ELF-1 (cell line): ENCODE results near the gene TTI1.

Source experiments
- DNase-seq: peaks from one replicate; pipeline ENCODE4 v3.0.0-alpha.2; 2016; ENCODE audit warnings: low read depth, low spot score

TTI1 gene

DNA sequence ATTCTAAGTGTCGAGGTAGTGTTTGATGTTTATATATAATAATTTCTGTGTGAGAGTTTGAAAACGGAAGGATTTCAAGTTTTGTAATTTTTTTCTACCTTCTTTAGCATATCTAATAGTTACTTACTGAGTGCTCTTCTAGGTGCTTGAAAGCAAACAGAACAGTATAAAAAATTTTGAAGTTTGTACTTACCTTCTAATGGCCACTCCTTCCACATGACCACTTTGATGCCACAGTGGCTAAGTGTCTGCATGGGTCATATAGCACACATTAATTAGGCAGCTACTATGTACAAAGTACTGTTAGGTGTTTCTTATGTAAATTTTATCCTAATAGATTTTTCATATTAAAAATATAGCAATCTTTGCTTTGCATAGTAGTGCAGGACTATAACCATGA, 21.4 kb upstream of the TTI1 start:
- DNase-seq: no peak

DNA sequence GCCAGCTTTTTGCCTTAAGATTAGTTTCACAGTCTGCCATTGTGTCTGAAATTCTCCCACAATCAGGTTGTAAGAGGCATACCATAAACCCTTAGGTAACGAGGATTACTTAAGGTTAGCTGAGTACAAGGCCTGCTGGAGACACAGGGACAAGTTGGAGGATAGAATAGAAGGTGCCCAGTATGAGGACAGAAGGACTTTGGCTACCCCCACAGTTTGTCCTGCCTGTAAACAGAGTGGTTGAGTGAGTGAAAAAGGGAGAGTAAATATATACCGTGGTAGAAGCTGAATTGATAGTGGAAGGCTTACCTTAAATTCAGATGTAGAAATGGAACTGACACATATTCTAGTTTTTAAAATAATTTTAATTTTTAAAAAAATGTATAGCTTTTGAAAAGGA, 19.6 kb upstream of the TTI1 start:
- no peak for DNase-seq

DNA sequence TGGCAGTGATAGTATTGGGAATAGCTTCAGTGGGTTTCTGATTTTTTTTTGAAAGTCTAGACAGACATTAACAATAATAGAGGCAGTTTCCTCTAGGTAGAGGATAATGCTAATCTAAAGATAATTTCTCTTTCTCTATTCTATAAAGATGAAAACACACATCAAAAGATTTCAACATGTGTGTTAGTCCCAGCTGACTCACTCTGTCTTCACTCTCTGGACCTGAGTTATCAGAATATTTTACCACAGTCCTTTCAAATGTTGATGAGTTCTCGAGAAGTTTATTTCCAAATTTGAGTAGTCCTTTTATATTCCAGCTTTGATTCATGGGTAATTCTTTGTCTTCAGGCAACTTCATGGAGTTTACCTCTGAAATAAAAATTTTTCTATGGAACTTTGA, 17.4 kb upstream of the TTI1 start:
- DNase-seq: no peak

DNA sequence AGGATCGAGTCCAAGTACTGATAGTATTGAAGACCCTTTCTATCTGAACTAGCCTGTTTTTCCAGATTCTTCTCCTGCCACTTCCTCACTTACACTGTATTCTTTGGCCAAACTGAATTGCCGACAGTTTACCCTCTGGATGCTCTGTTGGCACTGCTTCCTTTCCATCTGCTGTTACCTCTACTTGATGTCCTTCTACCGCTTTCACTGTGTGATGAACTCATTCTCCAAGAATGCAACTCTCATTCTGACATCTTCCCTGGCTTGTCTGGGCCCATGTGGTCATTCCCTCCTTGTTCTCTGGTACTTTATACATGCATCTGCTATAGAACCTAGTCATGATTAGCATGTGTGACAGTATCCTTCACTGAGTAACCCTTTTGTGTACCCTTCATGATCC, 16.5 kb upstream of the TTI1 start:
- peak; percentile 40 for DNase-seq

DNA sequence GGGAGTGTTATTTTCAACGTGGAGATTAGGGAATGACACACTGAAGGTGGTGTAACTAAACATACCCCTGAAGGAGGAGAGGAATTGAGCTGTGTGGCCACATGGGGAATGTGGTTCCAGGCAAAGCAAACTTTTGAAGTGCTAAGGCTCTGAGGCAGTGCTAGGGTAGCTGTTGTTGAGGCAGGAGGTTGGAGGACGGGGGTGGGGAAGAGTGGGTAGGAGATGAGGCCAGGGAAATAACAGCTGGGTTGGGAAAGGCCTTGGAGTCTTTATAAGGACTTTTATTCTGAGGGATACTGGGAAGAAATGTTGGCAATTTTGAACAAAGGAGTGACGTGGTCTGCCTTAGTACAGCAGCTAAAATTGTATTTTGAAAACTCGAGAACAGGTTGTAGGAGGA, 13.3 kb upstream of the TTI1 start:
- peak; percentile 45 for DNase-seq

DNA sequence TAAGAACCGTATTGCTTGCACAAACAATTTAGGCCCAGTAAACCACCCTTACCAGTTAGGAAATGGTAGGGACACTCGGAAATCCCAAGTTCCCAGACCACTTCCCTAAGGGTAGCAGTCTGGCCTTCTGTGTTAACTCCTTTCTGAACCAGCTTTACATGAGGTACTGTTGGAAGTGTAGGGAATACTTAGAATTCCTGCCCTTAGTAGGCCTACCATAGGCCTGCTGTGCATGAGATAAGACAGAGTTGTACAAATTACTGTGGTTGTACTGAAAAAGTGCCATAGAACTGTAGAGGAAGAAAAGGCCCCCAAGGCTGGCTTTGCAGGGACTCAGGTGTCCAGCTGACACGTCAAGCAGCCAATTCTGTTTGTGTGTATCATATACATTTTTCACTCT, 11.4 kb upstream of the TTI1 start:
- DNase-seq: peak; percentile 30

DNA sequence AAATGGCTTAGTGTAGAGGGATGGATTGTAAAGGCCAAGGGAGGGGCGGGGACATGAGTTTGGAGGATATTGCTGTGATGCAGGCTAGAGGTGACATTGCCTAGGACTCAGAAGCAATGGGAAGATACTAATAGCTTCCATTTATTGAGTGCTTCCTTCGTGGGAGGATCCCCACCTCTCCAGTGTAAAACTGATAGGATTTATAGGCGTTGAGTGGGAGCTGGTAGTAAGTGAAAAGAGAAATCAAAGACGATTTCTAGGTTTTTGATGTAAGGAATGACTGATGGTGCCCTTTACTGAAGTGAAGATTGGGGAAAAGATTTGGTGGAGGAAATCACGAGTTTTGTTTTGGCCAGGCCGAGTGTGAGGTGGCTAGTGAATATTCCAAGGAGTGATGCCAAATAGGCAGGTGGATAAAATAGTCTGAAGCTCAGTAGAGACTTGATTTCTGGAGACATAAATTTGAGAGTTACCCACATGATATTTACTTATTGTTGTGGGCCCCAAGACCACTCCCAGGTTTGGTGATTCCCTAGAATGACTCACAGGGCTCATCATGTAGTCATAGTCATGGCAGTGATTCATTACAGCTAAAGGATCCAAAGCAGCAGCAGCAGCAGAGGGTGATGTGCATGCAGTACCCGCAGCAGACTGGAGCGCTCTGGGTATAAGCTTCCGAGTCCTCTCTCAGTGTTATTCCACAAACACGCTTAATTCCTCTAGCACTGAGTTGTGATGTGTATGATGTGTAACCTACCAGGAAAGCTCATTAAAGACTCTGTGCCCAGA, 10.4 kb upstream of the TTI1 start:
- DNase-seq: peak; percentile 18

DNA sequence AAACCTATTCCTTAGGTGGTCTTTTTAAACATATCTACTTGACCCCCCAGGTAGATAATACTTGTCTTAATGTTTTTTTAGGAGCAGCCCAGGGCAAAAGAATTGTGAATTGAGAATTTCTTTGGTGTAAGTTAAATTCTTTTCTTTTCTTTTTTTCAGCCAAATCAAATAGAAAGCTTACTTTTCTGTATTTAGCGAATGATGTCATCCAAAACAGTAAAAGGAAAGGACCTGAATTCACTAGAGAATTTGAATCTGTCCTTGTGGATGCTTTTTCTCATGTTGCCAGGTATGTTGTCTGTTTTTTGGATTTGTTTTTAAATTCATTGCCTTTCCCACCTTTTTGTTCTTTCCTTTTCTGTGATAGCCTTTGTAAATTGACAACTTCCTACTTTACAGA, 7.0 kb upstream of the TTI1 start:
- DNase-seq: no peak

DNA sequence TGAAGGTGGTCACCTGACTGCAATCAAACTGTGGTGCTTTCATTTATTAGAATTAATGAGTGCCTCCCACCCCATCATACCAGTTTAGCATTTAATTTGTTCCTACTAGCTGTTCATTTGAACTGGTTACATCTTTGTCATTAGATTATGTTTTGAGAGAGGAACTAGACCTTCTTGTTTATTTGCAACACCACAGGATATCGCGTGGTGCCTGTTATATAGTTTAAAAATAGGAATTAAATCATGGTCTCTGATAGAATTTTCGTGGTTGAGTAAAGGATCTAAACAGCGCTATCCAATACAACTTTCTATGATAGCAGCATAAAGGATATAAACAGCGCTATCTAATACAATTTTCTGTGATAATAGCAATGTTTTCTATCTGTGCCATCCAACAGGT, 3.1 kb upstream of the TTI1 start:
- no peak for DNase-seq

DNA sequence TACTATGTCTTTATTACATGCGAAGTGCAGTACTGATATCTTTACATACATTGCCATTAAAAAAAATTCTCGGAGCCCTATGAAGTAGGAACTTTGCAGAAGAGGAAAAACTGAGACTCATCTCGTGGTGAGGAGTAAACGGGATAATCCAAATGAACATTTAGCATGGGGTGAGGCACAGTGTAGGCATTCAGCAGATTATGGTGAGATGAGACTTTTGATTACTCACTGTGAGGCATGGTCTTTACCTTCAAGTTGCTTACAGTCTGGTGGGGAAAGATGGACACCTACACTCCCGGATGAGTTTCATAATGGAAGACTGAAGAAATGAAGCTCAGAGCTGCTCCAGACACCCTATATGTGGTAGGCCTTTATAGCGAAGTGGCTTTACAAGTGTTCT, 1.7 kb upstream of the TTI1 start:
- no peak for DNase-seq

DNA sequence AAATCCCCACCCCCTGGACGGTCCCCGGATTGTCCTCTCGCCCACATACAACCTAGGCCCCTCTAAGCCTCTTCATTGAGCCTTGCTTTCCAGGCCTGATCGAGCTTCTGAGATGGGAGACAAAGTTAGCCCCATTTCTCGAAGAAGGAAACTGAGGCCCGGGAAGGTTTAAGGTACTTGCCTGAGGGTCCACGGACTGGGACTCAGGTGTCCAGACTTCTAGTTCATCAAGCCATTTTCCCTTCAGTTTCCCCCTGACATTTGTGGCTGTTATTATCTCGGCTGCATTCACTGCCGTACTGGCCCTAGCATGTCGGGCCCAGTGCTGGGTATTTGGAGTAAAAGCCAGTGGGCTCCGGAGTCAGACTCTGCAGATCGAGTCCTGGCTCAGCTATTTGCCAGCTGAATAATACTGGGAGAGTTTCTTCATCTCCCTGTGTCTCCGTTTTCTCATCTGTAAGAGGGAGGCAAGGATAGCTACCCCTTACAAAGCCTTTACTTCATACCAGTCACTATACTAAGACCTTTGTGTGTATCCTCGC, 923 bp upstream of the TTI1 start:
- DNase-seq: no peak

DNA sequence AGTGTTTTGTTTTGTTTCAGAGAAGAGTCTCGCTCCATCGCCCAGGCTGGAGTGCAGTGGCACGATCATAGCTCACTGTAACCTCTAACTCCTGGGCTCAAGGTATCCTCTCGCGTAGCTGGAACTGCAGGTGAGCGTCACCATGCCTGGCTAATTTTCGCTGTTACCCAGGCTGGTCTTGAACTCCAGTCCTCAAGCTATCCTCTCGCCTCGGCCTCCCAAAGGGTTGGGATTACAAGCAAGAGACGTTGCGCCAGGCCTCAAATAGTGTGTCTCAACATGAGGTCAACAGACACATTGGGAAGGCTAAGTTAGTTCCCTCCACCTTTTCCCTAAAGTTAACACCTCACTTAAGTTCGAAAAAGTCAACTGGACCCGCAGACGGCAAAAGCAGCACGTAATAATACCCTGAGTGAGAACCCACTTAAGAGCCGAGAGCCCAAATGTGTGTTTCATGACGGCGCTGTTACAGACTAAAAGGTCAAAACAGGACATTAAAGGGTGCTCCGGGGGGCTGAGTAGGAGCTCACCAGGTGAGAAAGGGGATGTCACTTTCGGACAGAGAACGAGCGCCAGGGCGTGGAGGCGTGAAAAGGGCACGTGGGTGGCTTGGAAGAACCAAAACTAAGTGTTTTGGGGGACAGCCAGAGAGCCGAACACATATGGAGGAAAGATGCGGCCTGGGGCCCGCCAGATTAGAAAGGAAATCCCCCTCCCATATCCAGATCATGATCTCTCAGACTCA, 499 bp downstream of the TTI1 start:
- no peak for DNase-seq

DNA sequence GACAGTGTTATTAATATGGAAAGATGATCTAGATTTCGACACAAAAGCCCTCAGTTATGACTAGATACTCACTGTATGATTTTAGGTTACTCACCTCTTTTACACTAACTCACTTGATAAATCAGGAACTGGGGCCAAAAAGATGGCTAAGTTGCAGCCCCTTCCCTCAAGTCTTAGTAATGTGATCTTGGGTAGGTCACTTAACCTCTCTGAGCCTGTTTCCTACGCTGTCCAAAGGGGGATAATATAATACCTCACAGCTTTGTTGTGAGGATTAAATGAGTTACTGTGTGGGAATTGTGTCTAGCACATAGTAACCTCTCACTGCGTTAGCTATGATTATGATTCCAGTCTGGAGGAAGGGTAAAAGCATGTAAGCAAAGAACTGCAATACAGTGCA, 1.3 kb downstream of the TTI1 start:
- DNase-seq: no peak

DNA sequence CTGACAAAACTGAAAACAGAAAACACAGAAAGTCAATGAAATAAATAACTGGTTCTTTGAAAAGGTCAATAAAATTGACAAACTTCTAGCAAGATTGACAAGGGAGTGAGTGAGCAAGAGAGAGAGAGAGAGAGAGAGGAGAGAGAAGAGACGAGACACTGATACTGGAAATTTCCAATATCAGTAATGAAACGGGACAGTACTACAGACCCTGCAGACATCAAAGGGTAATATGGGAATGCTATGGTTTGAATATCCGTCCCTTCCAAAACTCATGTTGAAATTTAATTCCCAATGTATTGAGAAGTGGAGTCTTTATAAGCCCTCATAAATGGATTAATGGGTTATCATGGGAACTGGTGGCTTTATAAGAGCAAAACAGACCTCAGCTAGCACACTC, 3.8 kb downstream of the TTI1 start:
- DNase-seq: no peak

DNA sequence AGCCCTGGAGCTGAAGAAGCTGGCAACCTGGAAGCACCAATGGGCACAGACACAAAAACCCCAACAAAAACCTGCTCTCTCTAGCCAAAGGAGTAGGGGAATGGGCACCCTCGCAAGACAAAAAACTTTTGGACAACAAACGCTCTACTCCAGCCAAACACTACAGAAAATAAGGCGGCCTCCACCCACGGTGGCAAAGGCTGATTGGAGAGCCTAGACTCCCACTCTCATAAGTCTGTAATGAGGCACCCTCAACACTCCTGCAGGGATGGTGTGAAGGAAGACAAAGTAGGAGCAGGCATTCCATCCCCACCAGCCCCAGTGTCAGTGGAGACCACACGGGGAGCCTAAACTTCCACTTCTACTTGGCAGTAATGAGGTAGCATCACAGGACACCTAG, 8.8 kb downstream of the TTI1 start:
- no peak for DNase-seq

DNA sequence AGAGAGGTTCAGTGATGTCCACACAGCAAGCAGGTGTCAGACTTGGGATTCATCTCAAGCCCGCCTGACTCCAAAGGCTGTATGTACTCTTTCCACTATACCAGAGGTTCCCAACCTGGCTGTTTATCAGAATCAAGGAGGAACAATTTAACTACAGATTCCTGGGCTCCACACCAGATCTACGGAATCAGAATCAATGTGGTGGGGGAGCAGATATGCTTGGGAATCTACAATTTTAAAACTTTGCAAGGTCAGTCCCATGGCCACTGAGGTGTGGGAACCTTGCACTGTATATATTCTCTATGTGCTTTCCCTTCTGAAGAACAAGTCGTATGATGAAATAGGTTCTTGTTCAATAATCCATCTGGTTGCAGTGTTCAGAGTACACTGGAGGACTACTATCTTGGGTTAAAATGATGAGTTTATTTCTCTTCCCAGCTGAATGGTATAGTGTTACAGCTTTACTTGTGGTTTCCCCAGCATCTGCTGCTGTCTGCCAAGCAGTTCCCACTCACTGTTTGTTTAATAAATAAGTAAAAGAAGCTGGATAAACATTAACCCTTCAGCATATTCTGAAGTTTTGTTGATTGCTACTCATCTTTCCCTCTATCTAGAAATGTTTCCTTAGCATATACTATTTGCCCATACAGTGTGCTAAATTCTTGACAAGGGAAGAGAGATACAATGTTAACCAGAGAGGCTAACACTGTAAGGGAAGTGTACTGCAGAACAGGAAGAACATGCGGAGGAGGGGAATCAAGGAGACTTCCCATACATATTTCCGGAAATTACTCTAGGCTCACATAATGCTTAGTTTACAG, 9.9 kb downstream of the TTI1 start:
- DNase-seq: no peak

DNA sequence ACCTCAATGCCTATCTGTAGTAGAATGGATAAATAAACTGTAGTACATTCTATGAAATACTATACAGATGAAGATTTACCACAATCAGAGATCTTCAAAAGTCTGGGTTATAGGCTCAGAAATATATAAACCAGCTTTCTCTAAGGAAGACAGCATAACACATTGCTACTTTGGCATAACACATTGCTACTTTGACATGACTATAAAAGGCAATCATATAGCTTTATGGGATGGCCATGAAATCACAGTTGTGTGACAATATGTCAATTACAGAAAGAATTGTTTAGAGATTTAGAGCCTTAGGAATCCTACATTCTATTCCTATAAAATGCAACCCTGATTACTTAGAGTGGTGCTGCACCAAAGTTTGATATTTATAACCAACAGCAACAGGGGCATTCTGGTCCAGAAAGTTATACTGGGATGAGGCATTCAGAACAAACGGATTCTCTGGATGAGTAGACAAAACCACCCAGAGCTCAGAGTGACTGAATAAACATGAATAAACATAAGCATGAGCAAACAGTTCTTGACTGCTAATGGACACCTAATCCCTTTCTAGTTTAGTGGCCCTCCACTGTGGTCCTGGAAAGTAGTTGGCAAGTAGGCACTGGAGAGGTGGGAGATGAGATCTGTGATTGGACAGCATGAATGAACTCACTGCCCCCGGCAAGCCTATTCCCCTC, 12.0 kb downstream of the TTI1 start:
- no peak for DNase-seq

DNA sequence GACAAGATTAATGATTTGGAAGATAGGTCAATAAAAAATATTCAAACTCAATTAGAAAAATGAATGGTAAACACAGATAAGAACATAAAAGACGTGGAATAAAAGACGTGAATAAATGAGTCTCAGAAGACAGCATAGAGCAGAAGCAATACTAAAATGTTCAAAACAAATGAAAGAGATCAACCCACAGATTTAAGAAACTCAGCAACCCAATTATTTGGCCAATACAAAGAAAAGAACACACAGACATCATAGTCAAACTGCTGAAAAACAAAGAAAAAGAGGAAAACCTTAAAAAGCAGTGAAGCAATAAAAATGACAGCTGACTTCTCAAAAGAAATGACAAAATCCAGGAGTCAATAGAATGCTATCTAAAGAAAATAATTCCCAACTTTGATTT, 14.9 kb downstream of the TTI1 start:
- no peak for DNase-seq

DNA sequence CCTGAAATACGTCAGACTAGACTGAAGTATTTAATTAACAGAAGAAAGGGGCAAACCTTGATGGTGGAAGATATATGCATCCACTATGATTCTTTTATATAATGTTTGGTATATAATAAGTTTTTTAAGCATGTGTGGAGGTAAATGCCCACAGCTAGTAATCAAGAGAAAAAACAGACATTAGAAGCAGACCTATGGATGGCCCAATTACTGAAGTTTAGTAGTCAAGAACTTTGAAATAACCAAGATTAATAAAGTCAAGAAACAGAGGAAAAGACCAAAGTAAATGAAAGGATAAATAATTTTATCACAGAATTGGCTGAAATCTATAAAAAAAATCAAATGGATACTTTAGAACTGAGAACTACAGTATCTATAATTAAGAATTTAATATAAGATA, 15.3 kb downstream of the TTI1 start:
- no peak for DNase-seq

DNA sequence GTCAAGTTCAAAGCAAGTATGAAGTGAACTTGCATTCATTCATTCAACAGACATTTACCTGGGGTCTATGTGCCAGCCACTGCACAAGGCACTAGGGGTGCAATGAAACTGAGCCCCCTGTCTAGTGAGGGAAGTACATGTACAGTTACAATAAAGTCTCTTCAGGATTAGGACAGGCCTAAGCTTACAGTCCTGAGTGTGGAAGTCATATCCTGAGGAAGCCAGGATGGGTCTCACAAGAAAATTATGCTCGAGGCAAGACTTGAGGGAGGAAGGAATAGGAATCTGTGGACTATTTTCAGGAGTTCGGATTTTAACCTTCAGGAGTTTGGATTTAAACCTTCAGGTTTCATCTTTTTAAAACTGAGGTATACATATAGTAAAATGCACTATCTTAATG, 19.4 kb downstream of the TTI1 start:
- no peak for DNase-seq

DNA sequence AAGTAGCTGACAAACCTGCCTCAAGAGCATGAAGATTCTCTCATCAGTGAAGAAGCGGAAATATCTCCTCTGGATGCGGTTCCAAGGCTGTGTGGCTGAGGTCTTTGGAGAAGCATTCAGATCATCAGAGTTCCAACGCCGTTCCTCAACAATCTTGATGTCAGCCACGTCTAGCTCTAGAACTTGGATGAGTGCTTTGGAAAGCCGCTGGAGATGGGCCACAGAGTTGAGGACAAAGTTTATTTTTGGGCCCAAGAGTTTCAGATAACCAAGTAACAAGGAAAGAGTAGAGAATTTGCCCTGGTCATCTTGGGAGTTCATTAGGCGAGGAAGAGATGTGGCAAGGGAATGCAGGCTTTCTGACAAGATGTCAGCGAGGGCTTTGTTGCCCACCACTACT, 20.9 kb downstream of the TTI1 start:
- no peak for DNase-seq

DNA sequence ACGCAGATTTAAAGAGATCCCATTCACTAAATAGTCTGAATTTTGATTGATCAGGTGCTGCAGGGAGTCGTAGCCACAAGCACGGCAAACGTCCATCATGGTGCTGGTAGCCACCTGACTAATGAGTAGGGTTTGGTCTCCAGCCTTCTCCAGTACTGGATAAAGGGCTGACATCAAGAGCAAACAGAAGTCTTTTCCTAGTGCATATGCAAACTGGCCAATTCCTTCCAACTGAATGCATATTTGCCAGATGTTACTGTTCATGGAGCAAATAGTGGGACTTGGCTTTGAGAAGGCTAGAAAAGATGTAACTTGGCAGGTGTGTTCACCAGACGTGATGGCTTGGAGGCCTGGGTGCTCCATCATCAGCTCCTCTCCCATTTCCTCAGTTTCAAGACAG, 21.6 kb downstream of the TTI1 start:
- DNase-seq: no peak
